Caco-2 (cell line): ENCODE results near the gene NATD1. TPM values are rescaled to one million over a fixed set of nuclear protein-coding genes. Genes with fewer than 3 reads are reported as not detected.
"Not testable (repeated sequence)": the region's sequence is repeated elsewhere in the genome, so short reads cannot be mapped to it uniquely, and the experiment has no call there.

ENCODE experiments used
- BruUV-seq: library from RNA; stranded (reverse); fragments of 400-500 nt; replicated peaks from 2 replicates; lab custom pipeline; 2021; lab: Mats Ljungman, UMichigan
- CTCF ChIA-PET: fragments of 300-600 bp; sonication (Branson Sonifier 250); formaldehyde crosslinking; loops from one replicate; lab custom pipeline; 2022; ENCODE audit warnings: antibody characterized with exemption; lab: Charles Lee
- POLR2A ChIA-PET: fragments of 300-600 bp; sonication (Branson Sonifier 250); formaldehyde crosslinking; loops from one replicate; lab custom pipeline; 2022; ENCODE audit warnings: antibody characterized with exemption; lab: Charles Lee
- DNase-seq, 2 experiments: peaks; one replicate each; pipeline versions ENCODE4 v3.0.0 to v3.0.0-alpha.2; 2020 to 2022
- H3K27me3 ChIP-seq: replicated peaks from 2 replicates; pipeline ENCODE4 v1.6.0; 2011; ENCODE audit warnings: low read length; ENCODE audit not compliant: control insufficient read depth, insufficient read depth
- H3K36me3 ChIP-seq: 2 replicates; pipeline ENCODE4 v1.5.1; 2011; ENCODE audit warnings: low read length; ENCODE audit not compliant: control insufficient read depth, insufficient read depth
- H3K4me1 ChIP-seq: fragments of 250-450 bp; sonication (Bioruptor Pico); 2 replicates; pipeline ENCODE4 v1.5.1; 2020; ENCODE audit warnings: mild to moderate bottlenecking
- H3K4me3 ChIP-seq: 2 replicates; pipeline ENCODE4 v1.5.1; 2011; ENCODE audit warnings: low read depth, mild to moderate bottlenecking, control low read depth, low read length
- H3K9me3 ChIP-seq: fragments of 250-450 bp; sonication (Bioruptor Pico); 2 replicates; pipeline ENCODE4 v1.5.1; 2020; ENCODE audit warnings: mild to moderate bottlenecking, moderate library complexity
- H3K27ac Mint-ChIP-seq: one replicate; pipeline ENCODE4 v1.8.0; 2022; ENCODE audit warnings: mixed read lengths; ENCODE audit not compliant: unreplicated experiment
- H3K27me3 Mint-ChIP-seq: one replicate; pipeline ENCODE4 v1.8.0; 2022; ENCODE audit warnings: mixed read lengths; ENCODE audit not compliant: insufficient read depth, unreplicated experiment
- H3K36me3 Mint-ChIP-seq: one replicate; pipeline ENCODE4 v1.8.0; 2022; ENCODE audit warnings: mild to moderate bottlenecking, mixed read lengths; ENCODE audit not compliant: insufficient read depth, unreplicated experiment
- H3K4me1 Mint-ChIP-seq: one replicate; pipeline ENCODE4 v1.8.0; 2022; ENCODE audit warnings: low read depth, mixed read lengths; ENCODE audit not compliant: unreplicated experiment
- H3K4me3 Mint-ChIP-seq: one replicate; pipeline ENCODE4 v1.8.0; 2022; ENCODE audit warnings: mild to moderate bottlenecking, moderate library complexity, mixed read lengths; ENCODE audit not compliant: unreplicated experiment
- H3K9me3 Mint-ChIP-seq: one replicate; pipeline ENCODE4 v1.8.0; 2022; ENCODE audit warnings: mixed read lengths; ENCODE audit not compliant: unreplicated experiment
- CTCF ChIP-seq, 2 experiments: fragments of 200-600 bp in 1 of 2; IDR thresholded peaks; 1 replicate in 1 of 2; 2 replicates in 1 of 2; pipeline versions ENCODE4 v1.5.1 to v1.8.0; 2011 to 2022; ENCODE audit warnings: antibody characterized with exemption in 1 of 2, control low read depth in 1 of 2, inconsistent platforms in 1 of 2, low read depth in 1 of 2, low read length in 1 of 2, mild to moderate bottlenecking in 1 of 2, moderate library complexity in 1 of 2; ENCODE audit not compliant: insufficient read depth in 1 of 2, severe bottlenecking in 1 of 2, unreplicated experiment in 1 of 2
- intact Hi-C: fragments of 100-400 bp; cut with micrococcal nuclease; formaldehyde crosslinking; loops from one replicate; pipeline ENCODE4 v1.10.0; 2022; ENCODE audit not compliant: unreplicated experiment
- total RNA-seq: library from RNA; stranded (reverse); gene quantifications from 2 replicates; pipeline ENCODE4 v1.2.3, GENCODE V29; 2022

The NATD1 gene
- total RNA-seq, 1 experiment from 2014 or later: 18.4 TPM

- H3K9me3 Mint-ChIP-seq: no peaks in the 10 kb centered on the region
- BruUV-seq: no TSS peak
- no peaks in the 10 kb centered on the region for H3K4me1 ChIP-seq
- no peaks in the 10 kb centered on the region for H3K27me3 ChIP-seq
- no peak overlapping the region for H3K4me3 Mint-ChIP-seq
- peaks cover 4% of the 10 kb centered on the region for H3K36me3 ChIP-seq
- CTCF ChIA-PET: interaction anchor here (2.1 kb wide), 1 partner anchor 19 kb away, joined by 6 read pairs; the partner anchor contains the start of gene TMEM11
- no peak overlapping the region for H3K4me3 ChIP-seq
- TF ChIP-seq CTCF (IDR thresholded peaks at IDR 0.05; ENCODE audit: insufficient read depth in 1 of 2, low read depth in 1 of 2, low read length in 1 of 2, severe bottlenecking in 1 of 2, unreplicated experiment in 1 of 2): no peak
- no peaks in the 10 kb centered on the region for H3K4me1 Mint-ChIP-seq
- intact Hi-C loops: no loop called here
- H3K9me3 ChIP-seq: no peaks in the 10 kb centered on the region
- no peak for DNase-seq
- no peaks in the 10 kb centered on the region for H3K27me3 Mint-ChIP-seq
- POLR2A ChIA-PET: no interaction called here
- H3K27ac Mint-ChIP-seq: no peak overlapping the region
- H3K36me3 Mint-ChIP-seq: peaks cover 56% of the 10 kb centered on the region
Observed at GRCh38 chr17:21194226-21194625, 59.0 kb downstream of the NATD1 start.

GRCh38 chr17:21193031-21193430 lies 60.2 kb downstream of the NATD1 start:
- no peaks in the 10 kb centered on the region for H3K4me1 ChIP-seq
- Mint-ChIP-seq H3K9me3 (no peaks in the 10 kb centered on the region), H3K27ac (no peak overlapping the region), H3K4me3 (no peak overlapping the region), H3K36me3 (peaks cover 47% of the 10 kb centered on the region), H3K27me3 (no peaks in the 10 kb centered on the region), H3K4me1 (no peaks in the 10 kb centered on the region)
- H3K36me3 ChIP-seq: no peaks in the 10 kb centered on the region; the same call in 1 of the 2 replicates
- ChIA-PET POLR2A (no interaction called here), CTCF (no interaction called here)
- no peak for TF ChIP-seq CTCF (IDR thresholded peaks at IDR 0.05; ENCODE audit: insufficient read depth in 1 of 2, low read depth in 1 of 2, low read length in 1 of 2, severe bottlenecking in 1 of 2, unreplicated experiment in 1 of 2)
- no peaks in the 10 kb centered on the region for H3K27me3 ChIP-seq
- no peak for DNase-seq
- intact Hi-C loops: no loop called here
- BruUV-seq: no TSS peak
- H3K9me3 ChIP-seq: no peaks in the 10 kb centered on the region
- no peak overlapping the region for H3K4me3 ChIP-seq

GRCh38 chr17:21192414-21192813 lies 60.8 kb downstream of the NATD1 start:
- H3K27me3 ChIP-seq, H3K9me3 ChIP-seq, CTCF ChIA-PET, H3K4me1 Mint-ChIP-seq, intact Hi-C loops, H3K4me3 Mint-ChIP-seq, BruUV-seq, H3K36me3 ChIP-seq, H3K27me3 Mint-ChIP-seq, DNase-seq, H3K9me3 Mint-ChIP-seq, H3K4me1 ChIP-seq, H3K4me3 ChIP-seq, H3K27ac Mint-ChIP-seq: not testable (repeated sequence)
- H3K36me3 Mint-ChIP-seq: peaks cover 40% of the 10 kb centered on the region
- POLR2A ChIA-PET: interaction anchor here (0.6 kb wide), 1 partner anchor 150 kb away, joined by 3 read pairs; the partner anchor contains the start of gene USP22
